A549 (cell line): ENCODE measurements around the gene GMCL1.

Experiments used
- CTCF ChIP-seq: fragments of >200 bp; sonication (Bioruptor Twin); formaldehyde crosslinking; IDR thresholded peaks from 3 replicates; pipeline ENCODE4 v1.5.1; 2016
- ESRRA ChIP-seq: fragments of 150-350 bp; IDR thresholded peaks from 2 replicates; pipeline ENCODE4 v1.6.1; 2014; ENCODE audit warnings: mild to moderate bottlenecking, low read length, borderline replicate concordance
- POLR2A ChIP-seq: IDR thresholded peaks from 2 replicates; pipeline ENCODE4 v1.6.1; 2012; ENCODE audit warnings: mild to moderate bottlenecking, low read length
- RNF2 ChIP-seq: fragments of 200-600 bp; sonication (generic); IDR thresholded peaks from 2 replicates; pipeline ENCODE4 v1.6.1; 2016; ENCODE audit warnings: low read depth, mild to moderate bottlenecking, antibody characterized with exemption, moderate library complexity, borderline replicate concordance

GRCh38 chr2:69786052-69786560, 43.4 kb upstream of the GMCL1 start:
- TF ChIP-seq CTCF: no peak
- no peak for TF ChIP-seq POLR2A
- TF ChIP-seq ESRRA: no peak
- no peak for TF ChIP-seq RNF2
